GM10266 (cell line): ENCODE measurements around the gene PHACTR1.

ENCODE experiments used
- DNase-seq: peaks from one replicate; pipeline ENCODE4 v3.0.0; 2012; ENCODE audit errors: extremely low spot score
- CTCF ChIP-seq: IDR thresholded peaks from 2 replicates; pipeline ENCODE4 v1.5.1; 2012; ENCODE audit warnings: mild to moderate bottlenecking, low read depth; ENCODE audit not compliant: control insufficient read depth, insufficient read depth; ENCODE audit errors: missing control alignments

PHACTR1 gene

DNA sequence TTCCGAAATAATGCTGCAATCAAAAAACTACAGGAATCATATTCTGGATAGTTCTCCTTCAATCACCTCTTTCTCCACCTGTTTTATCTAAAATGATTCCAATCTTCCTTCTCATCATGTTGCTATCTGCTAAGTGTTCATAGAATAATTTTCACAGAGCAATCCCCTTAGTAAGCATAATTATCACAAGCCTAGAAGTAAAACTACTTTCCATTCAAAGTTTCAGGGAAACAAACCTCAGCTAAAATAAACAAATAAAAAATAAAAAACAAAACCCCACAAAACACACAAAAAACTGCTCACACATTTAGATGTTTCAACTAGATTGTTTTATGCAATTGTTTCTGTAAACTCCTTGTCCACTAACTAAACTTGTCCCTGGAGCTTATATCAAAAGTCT, 291.2 kb downstream of the PHACTR1 start:
- no peak for DNase-seq
- no peak for TF ChIP-seq CTCF

DNA sequence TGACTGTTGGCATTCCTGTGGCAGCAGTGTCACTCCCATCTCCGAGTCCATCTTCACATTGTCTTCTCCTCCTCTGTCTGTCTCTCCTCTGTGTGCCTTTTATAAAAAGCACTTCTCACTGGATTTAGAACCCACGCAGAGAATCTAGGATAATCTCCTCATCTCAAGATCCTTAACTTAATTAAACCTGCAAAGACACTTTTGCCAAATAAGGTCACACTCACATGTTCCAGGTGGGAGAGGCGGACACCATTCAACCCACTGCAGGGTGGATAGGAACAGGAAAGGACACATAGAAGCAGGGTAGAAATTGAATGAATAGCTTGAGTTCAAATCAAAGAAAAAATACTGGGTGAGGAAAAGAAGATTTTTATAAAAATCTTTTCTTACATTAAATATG, 292.5 kb downstream of the PHACTR1 start:
- no peak for TF ChIP-seq CTCF
- no peak for DNase-seq

- TF ChIP-seq CTCF, result no peak
- DNase-seq, result no peak
Measured at GRCh38 chr6:13009461-13009860, 292.9 kb downstream of the PHACTR1 start.

GRCh38 chr6:13011612-13012146, 295.1 kb downstream of the PHACTR1 start:
- TF ChIP-seq CTCF, result no peak
- no peak for DNase-seq

DNA sequence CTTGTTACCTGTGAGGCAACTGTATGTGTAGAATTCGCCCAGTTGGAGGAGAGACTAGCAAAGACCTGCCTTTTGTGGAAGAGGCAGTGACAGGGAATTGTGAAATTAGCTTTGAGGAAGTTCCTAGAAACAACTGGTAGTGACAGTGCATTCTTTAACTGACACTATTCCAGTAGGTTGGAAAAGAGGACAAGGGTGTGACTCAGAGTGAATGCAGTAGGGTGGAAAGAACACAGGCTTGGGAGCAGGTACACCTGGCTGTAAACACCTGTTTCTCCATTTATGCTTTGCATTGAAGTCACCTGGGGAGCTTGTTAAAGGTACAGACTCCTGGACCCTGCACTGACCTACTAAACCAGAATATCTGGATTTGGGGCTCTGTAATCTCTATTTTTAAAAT, 295.7 kb downstream of the PHACTR1 start:
- no peak for TF ChIP-seq CTCF
- no peak for DNase-seq

- TF ChIP-seq CTCF, result no peak
- DNase-seq, result peak; percentile 35
Measured at GRCh38 chr6:13012977-13013680, 296.6 kb downstream of the PHACTR1 start.

DNA sequence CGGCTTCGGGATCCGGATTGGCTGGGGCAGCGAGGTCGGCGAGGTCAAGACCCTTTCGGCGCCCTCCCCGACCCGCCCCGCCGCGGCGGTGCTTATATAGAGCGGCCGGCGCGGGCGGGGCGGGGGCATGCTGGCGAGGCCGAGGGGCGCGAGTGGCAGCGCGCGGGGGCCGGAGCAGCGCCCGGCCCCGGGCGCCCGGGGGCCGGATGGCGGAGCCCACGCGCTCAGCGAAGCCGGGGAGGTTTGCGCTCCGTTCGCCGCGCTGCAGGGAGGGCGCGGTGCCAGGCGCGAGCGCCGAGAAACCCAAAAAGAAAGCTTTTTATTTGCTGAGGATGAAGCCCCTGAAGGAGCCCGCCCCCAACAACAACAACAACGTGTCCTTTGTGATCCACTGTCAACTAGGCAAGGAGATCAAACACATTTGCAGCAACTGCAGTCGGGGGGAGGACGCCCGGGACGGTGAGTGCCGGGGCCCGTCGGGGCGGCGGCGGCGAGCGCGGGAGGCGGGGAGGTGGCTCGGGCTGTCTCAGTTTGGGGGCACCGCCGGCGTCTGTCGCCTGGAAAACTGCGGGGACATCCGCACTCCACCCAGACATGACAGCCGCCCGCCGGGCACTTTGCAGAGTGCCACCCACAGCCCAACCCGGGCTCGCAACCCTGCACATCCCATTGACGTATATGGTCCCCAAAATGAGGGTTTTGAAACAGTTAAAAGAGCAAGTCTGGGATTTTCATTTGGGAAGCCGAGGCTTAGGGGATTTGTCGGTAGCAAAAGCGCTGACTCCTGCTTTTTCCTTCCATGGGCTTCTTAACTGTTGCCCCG, 297.3 kb downstream of the PHACTR1 start:
- TF ChIP-seq CTCF, result no peak
- DNase-seq, result peak; percentile 35
